Measurements from ENCODE around the gene NEIL1.
"Not testable (repeated sequence)": the region's sequence is repeated elsewhere in the genome, so short reads cannot be mapped to it uniquely, and the experiment has no call there.

The NEIL1 gene

GRCh38 chr15:75347222-75348033 lies 589 bp downstream of the NEIL1 start:
- H3K4me3 ChIP-seq (ENCODE audit: low read depth, low read length), result peak overlapping the region; percentile 63
- CTCF ChIA-PET, result interaction anchor here (1.1 to 1.2 kb wide), 2 partner anchors 20 to 455 kb away, joined by 3 to 5 read pairs; no protein-coding TSS in a partner anchor
- no peak for TF ChIP-seq CTCF (IDR thresholded peaks at IDR 0.05; ENCODE audit: insufficient read depth, low read length, missing control alignments)
- POLR2A ChIA-PET, result no interaction called here
- DNase-seq (ENCODE audit: low read depth, low spot score), result no peak

- H3K4me3 ChIP-seq (ENCODE audit: low read depth, low read length), result peak overlapping the region; percentile 63
- CTCF ChIA-PET, result interaction anchor here (1.1 to 1.2 kb wide), 2 partner anchors 19 to 455 kb away, joined by 3 to 5 read pairs; no protein-coding TSS in a partner anchor
- POLR2A ChIA-PET, result no interaction called here
- DNase-seq (ENCODE audit: low read depth, low spot score), result no peak
- TF ChIP-seq CTCF (IDR thresholded peaks at IDR 0.05; ENCODE audit: insufficient read depth, low read length, missing control alignments), result no peak
Measured at GRCh38 chr15:75348034-75348561, 1.3 kb downstream of the NEIL1 start.

GRCh38 chr15:75348562-75349350 lies 1.9 kb downstream of the NEIL1 start:
- TF ChIP-seq CTCF (IDR thresholded peaks at IDR 0.05; ENCODE audit: insufficient read depth, low read length, missing control alignments), result no peak
- H3K4me3 ChIP-seq (ENCODE audit: low read depth, low read length), result peak overlapping the region; percentile 63
- no peak for DNase-seq (ENCODE audit: low read depth, low spot score)
- CTCF ChIA-PET, result interaction anchor here (1.1 to 2.0 kb wide), 3 partner anchors 18 to 454 kb away, joined by 3 to 6 read pairs (median 5); no protein-coding TSS in a partner anchor
- POLR2A ChIA-PET, result no interaction called here

- H3K4me3 ChIP-seq (ENCODE audit: low read depth, low read length); POLR2A ChIA-PET; DNase-seq (ENCODE audit: low read depth, low spot score): not testable (repeated sequence)
- CTCF ChIA-PET, result interaction anchor here (2.0 kb wide), 1 partner anchor 18 kb away, joined by 6 read pairs; no protein-coding TSS in a partner anchor
Measured at GRCh38 chr15:75349351-75349669, 2.5 kb downstream of the NEIL1 start.

GRCh38 chr15:75349851-75350588 lies 3.2 kb downstream of the NEIL1 start:
- no peak for TF ChIP-seq CTCF (IDR thresholded peaks at IDR 0.05; ENCODE audit: insufficient read depth, low read length, missing control alignments)
- ChIA-PET CTCF (interaction anchor here (2.0 kb wide), 1 partner anchor 18 kb away, joined by 6 read pairs; no protein-coding TSS in a partner anchor), POLR2A (no interaction called here)
- no peak overlapping the region for H3K4me3 ChIP-seq (ENCODE audit: low read depth, low read length)
- DNase-seq (ENCODE audit: low read depth, low spot score), result no peak

GRCh38 chr15:75350601-75351361 lies 3.9 kb downstream of the NEIL1 start:
- ChIA-PET POLR2A (no interaction called here), CTCF (interaction anchor here (2.0 to 6.8 kb wide), 2 partner anchors 17 kb away, joined by 6 to 50 read pairs; partner anchors contain the start of gene MAN2C1)
- DNase-seq (ENCODE audit: low read depth, low spot score), result no peak
- no peak overlapping the region for H3K4me3 ChIP-seq (ENCODE audit: low read depth, low read length)
- TF ChIP-seq CTCF (IDR thresholded peaks at IDR 0.05; ENCODE audit: insufficient read depth, low read length, missing control alignments), result no peak

All from AG04449 (cell line).